Liver (tissue), 9 donors: ENCODE data around the gene TAF3. TPM values are rescaled to one million over a fixed set of nuclear protein-coding genes. Genes with fewer than 3 reads are reported as not detected.

Experiments
- DNase-seq: peaks from one replicate; pipeline ENCODE4 v3.0.0-alpha.2; 2017; ENCODE audit warnings: low spot score
- H3K27ac ChIP-seq, 2 donors: one replicate each; pipeline ENCODE4 v1.7.0; 2013; ENCODE audit warnings: inconsistent platforms in 2 of 2, low read length in 2 of 2, control low read depth in 1 of 2, low read depth in 1 of 2, mild to moderate bottlenecking in 1 of 2
- H3K27me3 ChIP-seq, 4 donors: one replicate each; pipeline versions ENCODE4 v1.6.1 to v1.7.0; 2013; ENCODE audit warnings: low read length in 3 of 4, inconsistent platforms in 1 of 4, mild to moderate bottlenecking in 1 of 4, moderate library complexity in 1 of 4; ENCODE audit not compliant: control insufficient read depth in 4 of 4, insufficient read depth in 4 of 4
- H3K36me3 ChIP-seq, 4 donors: one replicate each; pipeline versions ENCODE4 v1.6.1 to v1.7.0; 2013; ENCODE audit warnings: low read length in 3 of 4, mild to moderate bottlenecking in 3 of 4, low read depth in 1 of 4, moderate library complexity in 1 of 4; ENCODE audit not compliant: control insufficient read depth in 4 of 4, insufficient read depth in 3 of 4
- H3K4me1 ChIP-seq, 4 donors: one replicate each; pipeline versions ENCODE4 v1.6.1 to v1.7.0; 2013; ENCODE audit warnings: low read length in 3 of 4, mild to moderate bottlenecking in 3 of 4, moderate library complexity in 1 of 4; ENCODE audit not compliant: control insufficient read depth in 4 of 4, insufficient read depth in 4 of 4
- H3K4me3 ChIP-seq, 3 donors: one replicate each; pipeline versions ENCODE4 v1.6.1 to v1.7.0; 2013; ENCODE audit warnings: low read length in 3 of 3, control low read depth in 1 of 3, low read depth in 1 of 3, mild to moderate bottlenecking in 1 of 3
- H3K9ac ChIP-seq, 2 donors: one replicate each; pipeline ENCODE4 v1.7.0; 2013; ENCODE audit warnings: low read length in 2 of 2, mild to moderate bottlenecking in 2 of 2, moderate library complexity in 2 of 2, control low read depth in 1 of 2, low read depth in 1 of 2
- H3K9me3 ChIP-seq, 4 donors: one replicate each; pipeline versions ENCODE4 v1.6.1 to v1.7.0; 2013; ENCODE audit warnings: low read length in 3 of 4; ENCODE audit not compliant: control insufficient read depth in 4 of 4
- CTCF ChIP-seq: fragments of 150-350 bp; IDR thresholded peaks from 2 replicates; pipeline ENCODE4 v1.5.1; 2017; ENCODE audit warnings: improper control_type of control experiment, low read depth, low read length; ENCODE audit not compliant: missing input control
- EGR1 ChIP-seq, 2 donors: IDR thresholded peaks; 2 replicates each; pipeline ENCODE4 v1.6.1; 2016 to 2018; ENCODE audit warnings: antibody characterized with exemption in 2 of 2, low read depth in 2 of 2
- FOXA1 ChIP-seq: IDR thresholded peaks from 2 replicates; pipeline ENCODE4 v1.6.1; 2016; ENCODE audit warnings: antibody characterized with exemption
- HNF4A ChIP-seq, 2 donors: conservative IDR thresholded peaks; 2 replicates each; pipeline ENCODE4 v1.6.1; 2016; ENCODE audit warnings: antibody characterized with exemption in 2 of 2, mild to moderate bottlenecking in 2 of 2
- JUND ChIP-seq, 2 donors: IDR thresholded peaks; 2 replicates each; pipeline ENCODE4 v1.6.1; 2016; ENCODE audit warnings: antibody characterized with exemption in 2 of 2
- NR2F2 ChIP-seq: IDR thresholded peaks from 2 replicates; pipeline ENCODE4 v1.6.1; 2016; ENCODE audit warnings: antibody characterized with exemption
- RXRA ChIP-seq, 2 donors: IDR thresholded peaks; 2 replicates each; pipeline ENCODE4 v1.6.1; 2017 to 2018; ENCODE audit warnings: antibody characterized with exemption in 2 of 2, mild to moderate bottlenecking in 1 of 2
- SP1 ChIP-seq: IDR thresholded peaks from 2 replicates; pipeline ENCODE4 v1.6.1; 2018; ENCODE audit warnings: antibody characterized with exemption, mild to moderate bottlenecking
- TAF1 ChIP-seq: conservative IDR thresholded peaks from 2 replicates; pipeline ENCODE4 v1.6.1; 2016; ENCODE audit warnings: antibody characterized with exemption, mild to moderate bottlenecking
- YY1 ChIP-seq: IDR thresholded peaks from 2 replicates; pipeline ENCODE4 v1.6.1; 2016; ENCODE audit warnings: antibody characterized with exemption, mild to moderate bottlenecking
- WGBS: extraction: QIAGEN DNeasy Blood & Tissue Kit; methylation state at CpG from one replicate; pipeline ENCODE4 v1.1.7; 2013; 5-methylcytosine and 5-hydroxymethylcytosine counted together
- polyA plus RNA-seq, 2 donors: library from polyadenylated mRNA; stranded (reverse) in 1 of 2; unstranded in 1 of 2; fragments of 200-250 nt in 1 of 2; fragments of >200 nt in 1 of 2; fragmentation: Nextera tagmentation in 1 of 2; extraction: Ambion mirVana in 1 of 2; gene quantifications; one replicate each; pipeline versions ENCODE4 v1.2.1 to v1.2.3, GENCODE V29; 2013 to 2015
- total RNA-seq, 2 donors: library from RNA; depleted of rRNA; stranded (reverse); fragments of >200 nt; gene quantifications; one replicate each; pipeline ENCODE4 v1.2.3, GENCODE V29; 2014
- TF ChIP-seq, protein P1 (sequence below): IDR thresholded peaks from 2 replicates; pipeline ENCODE4 v1.6.1; 2016; ENCODE audit warnings: antibody characterized with exemption
- TF ChIP-seq, protein P2 (sequence below): IDR thresholded peaks from 2 replicates; pipeline ENCODE4 v1.6.1; 2016; ENCODE audit warnings: antibody characterized with exemption
- TF ChIP-seq, protein P3 (sequence below): IDR thresholded peaks from 2 replicates; pipeline ENCODE4 v1.6.1; 2016; ENCODE audit warnings: antibody characterized with exemption, mild to moderate bottlenecking
- donor health status: healthy.
- donor health status: healthy.
- donor health status: healthy.
- donor health status: healthy.
- donor health status: healthy.

The TAF3 gene
- total and polyA plus RNA-seq, 4 donors, result 1.5 to 3.6 (median 1.9) TPM

DNA sequence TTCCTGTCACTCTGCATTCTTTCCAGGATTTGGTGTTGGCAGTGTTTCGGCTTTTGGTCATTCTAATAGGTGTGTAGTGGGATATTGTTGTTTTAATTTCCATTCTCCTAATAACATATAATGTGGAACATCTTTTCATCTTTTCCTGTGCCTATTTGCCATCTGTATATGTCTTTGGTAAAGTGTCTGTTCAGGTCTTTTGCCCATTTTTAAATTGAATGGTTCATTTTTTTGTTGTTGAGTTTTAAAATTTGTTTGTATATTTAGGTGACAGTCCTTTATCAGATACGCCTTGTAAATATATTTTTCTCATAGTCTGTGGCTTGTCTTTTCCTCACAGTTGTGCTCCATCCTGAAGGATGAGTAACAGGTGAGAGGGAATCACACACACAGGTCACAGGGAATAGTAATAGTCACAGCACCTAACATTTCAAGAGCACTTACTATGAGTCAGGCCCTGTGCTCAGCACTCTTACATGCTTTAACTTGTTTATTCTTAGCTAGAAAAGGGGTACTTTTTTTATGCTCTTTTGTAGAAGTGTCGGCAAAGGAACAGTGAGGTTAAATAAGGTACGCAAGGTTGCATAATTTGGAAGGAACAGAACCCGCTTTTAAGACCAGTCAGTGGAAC lies 119.1 kb downstream of the TAF3 start:
- 97% methylated on average over 5 of the region's 5 CpGs for WGBS
- no peaks in the 10 kb centered on the region for H3K27me3 ChIP-seq

GRCh38 chr10:7941576-7941975 lies 123.3 kb downstream of the TAF3 start:
- H3K4me1 ChIP-seq, result no peaks in the 10 kb centered on the region
- no peak for DNase-seq
- TF ChIP-seq, protein P1, sequence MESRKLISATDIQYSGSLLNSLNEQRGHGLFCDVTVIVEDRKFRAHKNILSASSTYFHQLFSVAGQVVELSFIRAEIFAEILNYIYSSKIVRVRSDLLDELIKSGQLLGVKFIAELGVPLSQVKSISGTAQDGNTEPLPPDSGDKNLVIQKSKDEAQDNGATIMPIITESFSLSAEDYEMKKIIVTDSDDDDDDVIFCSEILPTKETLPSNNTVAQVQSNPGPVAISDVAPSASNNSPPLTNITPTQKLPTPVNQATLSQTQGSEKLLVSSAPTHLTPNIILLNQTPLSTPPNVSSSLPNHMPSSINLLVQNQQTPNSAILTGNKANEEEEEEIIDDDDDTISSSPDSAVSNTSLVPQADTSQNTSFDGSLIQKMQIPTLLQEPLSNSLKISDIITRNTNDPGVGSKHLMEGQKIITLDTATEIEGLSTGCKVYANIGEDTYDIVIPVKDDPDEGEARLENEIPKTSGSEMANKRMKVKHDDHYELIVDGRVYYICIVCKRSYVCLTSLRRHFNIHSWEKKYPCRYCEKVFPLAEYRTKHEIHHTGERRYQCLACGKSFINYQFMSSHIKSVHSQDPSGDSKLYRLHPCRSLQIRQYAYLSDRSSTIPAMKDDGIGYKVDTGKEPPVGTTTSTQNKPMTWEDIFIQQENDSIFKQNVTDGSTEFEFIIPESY, result no peak
- TF ChIP-seq, protein P2, sequence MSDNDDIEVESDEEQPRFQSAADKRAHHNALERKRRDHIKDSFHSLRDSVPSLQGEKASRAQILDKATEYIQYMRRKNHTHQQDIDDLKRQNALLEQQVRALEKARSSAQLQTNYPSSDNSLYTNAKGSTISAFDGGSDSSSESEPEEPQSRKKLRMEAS, result no peak
- no peak for TF ChIP-seq JUND (IDR thresholded peaks at IDR 0.05)
- TF ChIP-seq YY1, result no peak
- TF ChIP-seq RXRA (IDR thresholded peaks at IDR 0.05), result no peak
- no peak for TF ChIP-seq TAF1
- no peak for TF ChIP-seq FOXA1
- H3K9me3 ChIP-seq, result no peaks in the 10 kb centered on the region
- H3K36me3 ChIP-seq, result no peaks in the 10 kb centered on the region
- no peak overlapping the region for H3K4me3 ChIP-seq
- H3K9ac ChIP-seq, result no peak overlapping the region
- WGBS, result 87% methylated on average over 6 of the region's 6 CpGs
- no peak overlapping the region for H3K27ac ChIP-seq
- no peaks in the 10 kb centered on the region for H3K27me3 ChIP-seq

More for the DNA sequence above, 119.1 kb downstream of the TAF3 start:
- Histone ChIP-seq H3K27ac (no peak overlapping the region), H3K9ac (no peak overlapping the region), H3K4me3 (no peak overlapping the region), H3K9me3 (no peaks in the 10 kb centered on the region), H3K4me1 (peaks cover 0 to 3% (median under 1%) of the 10 kb centered on the region in 4 donors), H3K36me3 (no peaks in the 10 kb centered on the region)
- TF ChIP-seq TAF1, result no peak
- TF ChIP-seq JUND (IDR thresholded peaks at IDR 0.05), result no peak
- TF ChIP-seq HNF4A (conservative IDR thresholded peaks at IDR 0.05), result no peak
- TF ChIP-seq SP1, result no peak
- TF ChIP-seq, protein P3, sequence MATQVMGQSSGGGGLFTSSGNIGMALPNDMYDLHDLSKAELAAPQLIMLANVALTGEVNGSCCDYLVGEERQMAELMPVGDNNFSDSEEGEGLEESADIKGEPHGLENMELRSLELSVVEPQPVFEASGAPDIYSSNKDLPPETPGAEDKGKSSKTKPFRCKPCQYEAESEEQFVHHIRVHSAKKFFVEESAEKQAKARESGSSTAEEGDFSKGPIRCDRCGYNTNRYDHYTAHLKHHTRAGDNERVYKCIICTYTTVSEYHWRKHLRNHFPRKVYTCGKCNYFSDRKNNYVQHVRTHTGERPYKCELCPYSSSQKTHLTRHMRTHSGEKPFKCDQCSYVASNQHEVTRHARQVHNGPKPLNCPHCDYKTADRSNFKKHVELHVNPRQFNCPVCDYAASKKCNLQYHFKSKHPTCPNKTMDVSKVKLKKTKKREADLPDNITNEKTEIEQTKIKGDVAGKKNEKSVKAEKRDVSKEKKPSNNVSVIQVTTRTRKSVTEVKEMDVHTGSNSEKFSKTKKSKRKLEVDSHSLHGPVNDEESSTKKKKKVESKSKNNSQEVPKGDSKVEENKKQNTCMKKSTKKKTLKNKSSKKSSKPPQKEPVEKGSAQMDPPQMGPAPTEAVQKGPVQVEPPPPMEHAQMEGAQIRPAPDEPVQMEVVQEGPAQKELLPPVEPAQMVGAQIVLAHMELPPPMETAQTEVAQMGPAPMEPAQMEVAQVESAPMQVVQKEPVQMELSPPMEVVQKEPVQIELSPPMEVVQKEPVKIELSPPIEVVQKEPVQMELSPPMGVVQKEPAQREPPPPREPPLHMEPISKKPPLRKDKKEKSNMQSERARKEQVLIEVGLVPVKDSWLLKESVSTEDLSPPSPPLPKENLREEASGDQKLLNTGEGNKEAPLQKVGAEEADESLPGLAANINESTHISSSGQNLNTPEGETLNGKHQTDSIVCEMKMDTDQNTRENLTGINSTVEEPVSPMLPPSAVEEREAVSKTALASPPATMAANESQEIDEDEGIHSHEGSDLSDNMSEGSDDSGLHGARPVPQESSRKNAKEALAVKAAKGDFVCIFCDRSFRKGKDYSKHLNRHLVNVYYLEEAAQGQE, result no peak
- no peak for TF ChIP-seq CTCF
- TF ChIP-seq NR2F2, result no peak
- TF ChIP-seq EGR1 (IDR thresholded peaks at IDR 0.05; ENCODE audit: low read depth in 2 of 2), result no peak
- TF ChIP-seq RXRA (IDR thresholded peaks at IDR 0.05), result no peak
- no peak for TF ChIP-seq FOXA1
- DNase-seq, result no peak
